COLO829 (cell line): ENCODE measurements around the gene CALML5.

Experiments
- DNase-seq: peaks from one replicate; pipeline ENCODE4 v3.0.0; 2012; ENCODE audit warnings: low spot score

CALML5 gene

GRCh38 chr10:5500910-5501309, 1.5 kb upstream of the CALML5 start:
- no peak for DNase-seq

GRCh38 chr10:5500162-5500670, 846 bp upstream of the CALML5 start:
- no peak for DNase-seq

- no peak for DNase-seq
Measured at GRCh38 chr10:5498791-5499492, 428 bp downstream of the CALML5 start.

- no peak for DNase-seq
Measured at GRCh38 chr10:5497948-5498730, 1.2 kb downstream of the CALML5 start.

- DNase-seq, result no peak
Measured at GRCh38 chr10:5497289-5497688, 2.1 kb downstream of the CALML5 start.

- no peak for DNase-seq
Measured at GRCh38 chr10:5496261-5497250, 2.8 kb downstream of the CALML5 start.

GRCh38 chr10:5494611-5495010, 4.8 kb downstream of the CALML5 start:
- DNase-seq, result no peak

GRCh38 chr10:5493691-5494090, 5.7 kb downstream of the CALML5 start:
- no peak for DNase-seq

- no peak for DNase-seq
Measured at GRCh38 chr10:5492929-5493576, 6.3 kb downstream of the CALML5 start.

GRCh38 chr10:5492322-5492855, 7.0 kb downstream of the CALML5 start:
- DNase-seq, result no peak

- no peak for DNase-seq
Measured at GRCh38 chr10:5491477-5491876, 7.9 kb downstream of the CALML5 start.

- DNase-seq, result no peak
Measured at GRCh38 chr10:5490698-5491464, 8.5 kb downstream of the CALML5 start.

- DNase-seq, result no peak
Measured at GRCh38 chr10:5490032-5490431, 9.3 kb downstream of the CALML5 start.

- no peak for DNase-seq
Measured at GRCh38 chr10:5488272-5489161, 10.9 kb downstream of the CALML5 start.

- no peak for DNase-seq
Measured at GRCh38 chr10:5486853-5487235, 12.5 kb downstream of the CALML5 start.

GRCh38 chr10:5485948-5486852, 13.2 kb downstream of the CALML5 start:
- DNase-seq, result no peak

GRCh38 chr10:5485290-5485689, 14.1 kb downstream of the CALML5 start:
- DNase-seq, result no peak

- DNase-seq, result no peak
Measured at GRCh38 chr10:5484205-5484604, 15.2 kb downstream of the CALML5 start.

GRCh38 chr10:5482016-5482415, 17.4 kb downstream of the CALML5 start:
- no peak for DNase-seq
